CD4-positive, alpha-beta T cell (primary cell): Measurements from ENCODE around the gene ERF. TPM values are rescaled to one million over a fixed set of nuclear protein-coding genes. Genes with fewer than 3 reads are reported as not detected.

ENCODE experiments used
- ATAC-seq: fragments of 200-7000 bp; cut with Tn5 transposase; one replicate; pipeline ENCODE4 v1.10.0; 2022; ENCODE audit warnings: mild to moderate bottlenecking; ENCODE audit not compliant: poor library complexity
- CTCF ChIA-PET: fragments of 350-600 bp; sonication (Branson Sonifier 250); formaldehyde crosslinking; loops from one replicate; lab custom pipeline; 2021; ENCODE audit warnings: antibody characterized with exemption, inconsistent platforms; lab: Charles Lee
- POLR2A ChIA-PET: fragments of 350-600 bp; sonication (Branson Sonifier 250); formaldehyde crosslinking; loops from one replicate; lab custom pipeline; 2021; ENCODE audit warnings: antibody characterized with exemption, inconsistent platforms; lab: Charles Lee
- DNase-seq, 14 experiments: peaks; one replicate each; pipeline ENCODE4 v3.0.0-alpha.2; 2013 to 2020; ENCODE audit warnings: mixed read lengths in 2 of 14
- H3K27ac ChIP-seq, 2 donors: one replicate each; pipeline versions ENCODE4 v1.5.1 to v1.7.0; 2013; ENCODE audit warnings: low read length in 2 of 2, low read depth in 1 of 2, mild to moderate bottlenecking in 1 of 2
- H3K27me3 ChIP-seq, 2 experiments: 1 replicate in 1 of 2; 2 replicates in 1 of 2; pipeline versions ENCODE4 v1.6.1 to v1.7.0; 2013; ENCODE audit warnings: low read length in 2 of 2, control low read depth in 1 of 2, mild to moderate bottlenecking in 1 of 2, moderate library complexity in 1 of 2; ENCODE audit not compliant: insufficient read depth in 2 of 2, control insufficient read depth in 1 of 2
- H3K36me3 ChIP-seq: one replicate; pipeline ENCODE4 v1.6.1; 2013; ENCODE audit warnings: low read length, control low read depth; ENCODE audit not compliant: insufficient read depth
- H3K4me1 ChIP-seq: one replicate; pipeline ENCODE4 v1.6.1; 2013; ENCODE audit warnings: low read length, control low read depth; ENCODE audit not compliant: insufficient read depth
- H3K4me3 ChIP-seq: one replicate; pipeline ENCODE4 v1.5.1; 2013; ENCODE audit warnings: mild to moderate bottlenecking, low read length, moderate library complexity
- H3K9me3 ChIP-seq, 2 experiments: 1 replicate in 1 of 2; 2 replicates in 1 of 2; pipeline versions ENCODE4 v1.6.1 to v1.7.0; 2013; ENCODE audit warnings: low read length in 2 of 2, mild to moderate bottlenecking in 2 of 2, control low read depth in 1 of 2, moderate library complexity in 1 of 2; ENCODE audit not compliant: control insufficient read depth in 1 of 2, insufficient read depth in 1 of 2
- H3K27ac Mint-ChIP-seq: one replicate; pipeline ENCODE4 v1.8.0; 2020; ENCODE audit warnings: mixed read lengths
- H3K27me3 Mint-ChIP-seq: one replicate; pipeline ENCODE4 v1.8.0; 2021; ENCODE audit warnings: mixed read lengths
- H3K36me3 Mint-ChIP-seq: one replicate; pipeline ENCODE4 v1.8.0; 2021; ENCODE audit warnings: low read depth, mixed read lengths
- H3K4me1 Mint-ChIP-seq: one replicate; pipeline ENCODE4 v1.8.0; 2021; ENCODE audit warnings: low read depth, mixed read lengths
- H3K4me3 Mint-ChIP-seq: one replicate; pipeline ENCODE4 v1.8.0; 2020; ENCODE audit warnings: mild to moderate bottlenecking, mixed read lengths
- H3K9me3 Mint-ChIP-seq: one replicate; pipeline ENCODE4 v1.8.0; 2020; ENCODE audit warnings: mixed read lengths
- CTCF ChIP-seq: fragments of 200-600 bp; IDR thresholded peaks from one replicate; pipeline ENCODE4 v1.8.0; 2022; ENCODE audit warnings: antibody characterized with exemption, mild to moderate bottlenecking
- intact Hi-C, 2 experiments: fragments of 100-400 bp; cut with DNase I in 1 of 2; cut with micrococcal nuclease in 1 of 2; formaldehyde crosslinking; loops; one replicate each; pipeline versions ENCODE4 v1.15.1 to v1.9.0; 2023 to 2025; cut with DNase I, micrococcal nuclease
- total RNA-seq, 174 experiments: library from RNA in 2 of 174; stranded (reverse) in 2 of 174; gene quantifications; one replicate each; pipeline ENCODE4 v1.2.3 and lab custom pipeline; 2021 to 2026

Gene ERF
- total RNA-seq, 2 experiments from 2014 or later = 105 to 113 TPM

DNA sequence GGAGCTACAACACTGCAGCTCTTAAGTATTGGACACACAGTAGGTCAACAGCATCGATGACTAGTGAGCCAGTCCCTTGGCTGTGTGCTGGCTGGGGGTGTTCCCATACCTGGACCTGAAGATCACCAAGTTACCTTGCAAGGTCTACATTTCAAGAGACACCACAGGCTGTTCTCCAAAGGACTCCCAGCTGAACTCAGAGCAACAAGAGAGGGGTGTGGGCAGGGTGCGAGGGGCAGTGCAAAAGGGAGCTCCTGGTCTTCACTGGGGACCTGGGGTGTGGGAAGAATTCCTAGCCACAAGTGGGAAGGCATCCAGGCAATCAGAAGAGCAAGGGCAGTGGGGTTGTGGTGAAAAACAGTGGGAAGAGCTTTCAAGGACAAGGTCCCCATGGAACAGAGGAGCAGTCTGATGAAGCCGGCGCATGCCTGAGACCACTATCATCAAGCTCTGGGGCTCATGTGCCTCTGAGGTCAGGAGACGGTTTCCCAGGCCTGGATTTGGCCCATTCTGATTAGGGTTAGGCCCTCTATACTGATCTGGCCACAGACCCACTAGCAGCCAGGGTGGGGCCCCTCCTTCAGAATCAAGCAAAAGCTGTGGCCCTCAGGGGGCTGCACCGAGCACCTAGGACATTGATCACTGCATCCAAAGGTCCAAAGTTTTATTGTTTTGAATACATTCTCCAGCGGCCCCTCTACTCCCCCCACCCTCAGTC lies 7.8 kb downstream of the ERF start:
- ChIA-PET POLR2A (interaction anchor here (0.7 to 1.4 kb wide), 4 partner anchors 21 to 55 kb away, joined by 3 to 5 read pairs (median 3); partner anchors contain the start of genes PAFAH1B3 and PRR19), CTCF (interaction anchor here (0.6 to 3.3 kb wide), 4 partner anchors 32 to 55 kb away, joined by 3 to 30 read pairs (median 6); partner anchors contain the start of genes PAFAH1B3 and PRR19)
- H3K36me3 ChIP-seq = peaks cover 18% of the 10 kb centered on the region
- intact Hi-C loops = no loop called here
- no peaks in the 10 kb centered on the region for H3K27me3 Mint-ChIP-seq
- peaks cover 12% of the 10 kb centered on the region for H3K36me3 Mint-ChIP-seq
- H3K4me3 Mint-ChIP-seq = peak overlapping the region; percentile 46
- H3K9me3 Mint-ChIP-seq = no peaks in the 10 kb centered on the region
- H3K4me3 ChIP-seq = no peak overlapping the region
- no peak for ATAC-seq
- H3K4me1 Mint-ChIP-seq = peaks cover 40% of the 10 kb centered on the region
- no peak for TF ChIP-seq CTCF
- no peak for DNase-seq
- peak overlapping the region; percentile 43 for H3K27ac Mint-ChIP-seq
- no peaks in the 10 kb centered on the region for H3K27me3 ChIP-seq
- H3K9me3 ChIP-seq = no peaks in the 10 kb centered on the region
- peaks cover 45% of the 10 kb centered on the region for H3K4me1 ChIP-seq
- no peak overlapping the region for H3K27ac ChIP-seq

DNA sequence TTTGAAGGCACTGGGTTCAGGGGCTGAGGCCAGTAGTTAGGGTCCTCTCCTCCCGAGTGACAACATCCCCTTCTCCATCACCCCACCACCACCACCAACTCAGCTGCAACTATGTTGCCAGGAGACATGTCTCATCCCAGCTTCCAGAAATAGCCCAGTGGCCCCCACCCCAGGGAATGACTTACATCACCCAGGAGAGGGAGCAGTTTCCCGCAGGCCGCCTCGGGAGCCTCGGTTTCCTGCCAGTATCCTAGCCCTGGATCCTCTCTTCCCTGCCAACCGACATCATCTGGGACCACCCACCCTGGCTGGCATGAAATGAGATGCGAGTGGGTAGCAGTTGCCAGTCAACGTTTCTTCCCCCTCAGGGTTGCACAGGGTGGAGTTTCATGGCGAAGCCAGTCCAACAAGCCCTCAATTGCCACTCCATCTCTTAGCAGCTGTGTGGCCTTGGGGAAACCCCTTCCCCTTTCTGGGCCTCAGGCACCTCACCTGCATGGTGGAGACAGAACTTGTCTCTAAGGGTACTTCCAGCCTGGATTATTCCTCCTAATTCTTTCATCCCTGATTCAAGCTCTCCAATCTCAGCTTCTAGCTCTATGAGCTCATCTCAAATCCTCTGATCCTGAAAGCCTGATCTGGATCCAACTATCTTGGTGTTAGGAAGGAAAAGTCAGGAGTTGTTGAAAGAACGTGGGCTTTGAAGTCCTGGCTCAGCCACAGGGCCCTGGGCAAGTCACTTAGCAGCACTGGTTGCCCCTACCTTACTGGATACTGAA lies 8.6 kb downstream of the ERF start:
- H3K9me3 Mint-ChIP-seq = no peaks in the 10 kb centered on the region

More for the DNA sequence above, 8.6 kb downstream of the ERF start:
- peaks cover 39% of the 10 kb centered on the region for H3K4me1 Mint-ChIP-seq
- peak overlapping the region; percentile 63 for H3K4me3 Mint-ChIP-seq
- peaks cover 18% of the 10 kb centered on the region for H3K36me3 ChIP-seq
- intact Hi-C loops = no loop called here
- DNase-seq = peak in 2 of 14 experiments; percentile 39 to 58
- no peaks in the 10 kb centered on the region for H3K27me3 ChIP-seq
- H3K4me3 ChIP-seq = no peak overlapping the region
- H3K27ac Mint-ChIP-seq = peak overlapping the region; percentile 43
- no peak for ATAC-seq
- TF ChIP-seq CTCF = no peak
- H3K4me1 ChIP-seq = peaks cover 44% of the 10 kb centered on the region
- CTCF ChIA-PET = interaction anchor here (0.6 to 3.3 kb wide), 4 partner anchors 24 to 114 kb away, joined by 3 to 30 read pairs (median 8); no protein-coding TSS in a partner anchor
- no peak overlapping the region for H3K27ac ChIP-seq
- H3K36me3 Mint-ChIP-seq = peaks cover 7% of the 10 kb centered on the region
- H3K27me3 Mint-ChIP-seq = no peaks in the 10 kb centered on the region
- H3K9me3 ChIP-seq = no peaks in the 10 kb centered on the region
- POLR2A ChIA-PET = interaction anchor here (0.7 to 1.4 kb wide), 4 partner anchors 22 to 56 kb away, joined by 3 to 5 read pairs (median 3); partner anchors contain the start of genes PAFAH1B3 and PRR19
